ENCODE measurements around the gene ARHGAP29.

GRCh38 chr1:94142583-94142982, 94.8 kb downstream of the ARHGAP29 start:
- TF ChIP-seq CTCF (conservative IDR thresholded peaks at IDR 0.05; ENCODE audit: low read depth, low read length): no peak
- no peak for TF ChIP-seq EZH2 (IDR thresholded peaks at IDR 0.05; ENCODE audit: borderline replicate concordance, low read depth, low read length, poor library complexity, severe bottlenecking)

Data from A673 (cell line).